GM12892 (cell line): ENCODE results near the gene LIN9.

Experiments used
- POLR2A ChIP-seq: IDR thresholded peaks from 2 replicates; pipeline ENCODE4 v1.6.1; 2011; ENCODE audit warnings: low read depth, low read length, control low read depth
- POLR2AphosphoS5 ChIP-seq: IDR thresholded peaks from 2 replicates; pipeline ENCODE4 v1.6.1; 2011; ENCODE audit warnings: low read depth, low read length, control low read depth
- TAF1 ChIP-seq: IDR thresholded peaks from 2 replicates; pipeline ENCODE4 v1.6.1; 2011; ENCODE audit warnings: low read depth, mild to moderate bottlenecking, control low read depth, low read length, borderline replicate concordance

- no peak for TF ChIP-seq POLR2A
- TF ChIP-seq TAF1: no peak
- TF ChIP-seq POLR2AphosphoS5: no peak
Observed at GRCh38 chr1:226233293-226233692, 75.7 kb downstream of the LIN9 start.
